Right lobe of liver (tissue), 6 donors: ENCODE data around the gene OR52A5. TPM values are rescaled to one million over a fixed set of nuclear protein-coding genes. Genes with fewer than 3 reads are reported as not detected.

ENCODE experiments used
- ATAC-seq, 4 donors: fragments of 200-7000 bp; cut with Tn5 transposase; one replicate each; pipeline ENCODE4 v1.9.1; 2020; ENCODE audit warnings: mild to moderate bottlenecking in 4 of 4, moderate library complexity in 4 of 4
- DNase-seq, 3 donors: peaks; one replicate each; pipeline ENCODE4 v3.0.0-alpha.2; 2020
- H3K27ac ChIP-seq, 3 donors: fragments of 200-600 bp; one replicate each; pipeline ENCODE4 v1.8.0; 2022
- H3K27me3 ChIP-seq, 2 donors: fragments of 200-600 bp; one replicate each; pipeline ENCODE4 v1.8.0; 2022
- H3K36me3 ChIP-seq, 4 donors: fragments of 200-600 bp; sonication (generic) in 1 of 4; one replicate each; pipeline versions ENCODE4 v1.5.1 to v1.8.0; 2017 to 2022; ENCODE audit warnings: control low read depth in 1 of 4
- H3K4me1 ChIP-seq, 4 donors: fragments of 200-600 bp; sonication (generic) in 1 of 4; one replicate each; pipeline versions ENCODE4 v1.5.1 to v1.8.0; 2017 to 2022; ENCODE audit warnings: control low read depth in 1 of 4
- H3K4me3 ChIP-seq, 3 donors: fragments of 200-600 bp; one replicate each; pipeline ENCODE4 v1.8.0; 2022
- H3K9me3 ChIP-seq, 4 donors: fragments of 200-600 bp; sonication (generic) in 1 of 4; one replicate each; pipeline versions ENCODE4 v1.5.1 to v1.8.0; 2017 to 2022; ENCODE audit warnings: control low read depth in 1 of 4
- CTCF ChIP-seq, 4 donors: fragments of 200-600 bp in 3 of 4; fragments of 450-650 bp in 1 of 4; IDR thresholded peaks; one replicate each; pipeline versions ENCODE4 v1.5.1 to v1.8.0; 2016 to 2022; ENCODE audit warnings: antibody characterized with exemption in 4 of 4, mild to moderate bottlenecking in 2 of 4
- POLR2A ChIP-seq: fragments of 450-650 bp; IDR thresholded peaks from one replicate; pipeline ENCODE4 v1.6.1; 2017; ENCODE audit warnings: antibody characterized with exemption, mild to moderate bottlenecking
- WGBS: methylation state at CpG from one replicate; pipeline ENCODE4 v1.1.6; 2018; ENCODE audit warnings: low coverage, low lambda C conversion rate; ENCODE audit not compliant: insufficient coverage; ENCODE audit errors: missing lambda C conversion rate; 5-methylcytosine and 5-hydroxymethylcytosine counted together
- intact Hi-C, 2 donors: fragments of 100-400 bp; cut with DNase I; formaldehyde crosslinking; loops; one replicate each; pipeline versions ENCODE4 v1.11.2 to v1.14.1; 2022
- total RNA-seq, 6 experiments: library from RNA; depleted of rRNA in 2 of 6; stranded (reverse); fragments of >200 nt in 2 of 6; fragmentation: NEBNext Ultra II Directional in 3 of 6; extraction: Animal tissue kit (Norgen Biotek cat#: 25700) in 3 of 6; gene quantifications; one replicate each; pipeline versions ENCODE4 v1.1.0 to v1.2.4, GENCODE V29; 2016 to 2023
- donor health status: DM: no; HTN: yes; CAD: no.
- donor health status: DM: no; HTN: no; CAD: no.
- donor health status: DM: no; HTN: no; CAD: no.
- donor health status: DM: no; HTN: yes; CAD: no.
- donor health status: DM: no; HTN: yes; CAD: no.

Gene OR52A5
- total RNA-seq, 6 experiments from 2014 or later = not detected

- WGBS = no CpG with 5 or more reads among the region's 1 CpG
- intact Hi-C loops = no loop called here
- ATAC-seq (no peak), DNase-seq (no peak)
- Histone ChIP-seq H3K9me3 (no peaks in the 10 kb centered on the region), H3K4me1 (no peaks in the 10 kb centered on the region), H3K27me3 (no peaks in the 10 kb centered on the region), H3K36me3 (no peaks in the 10 kb centered on the region), H3K4me3 (no peak overlapping the region), H3K27ac (no peak overlapping the region)
- TF ChIP-seq CTCF (IDR thresholded peaks at IDR 0.05) (no peak), POLR2A (no peak)
Observed at GRCh38 chr11:5137014-5137413, 1.1 kb downstream of the OR52A5 start.

GRCh38 chr11:5136261-5136660 is 1.9 kb downstream of the OR52A5 start:
- DNase-seq = no peak
- Histone ChIP-seq H3K4me1 (no peaks in the 10 kb centered on the region), H3K36me3 (no peaks in the 10 kb centered on the region), H3K9me3 (no peaks in the 10 kb centered on the region), H3K27ac (no peak overlapping the region), H3K27me3 (no peaks in the 10 kb centered on the region), H3K4me3 (no peak overlapping the region)
- intact Hi-C loops = no loop called here
- no peak for ATAC-seq
- TF ChIP-seq CTCF (IDR thresholded peaks at IDR 0.05) = no peak

- H3K9me3 ChIP-seq = no peaks in the 10 kb centered on the region
- no peak overlapping the region for H3K27ac ChIP-seq
- no peaks in the 10 kb centered on the region for H3K4me1 ChIP-seq
- intact Hi-C loops = no loop called here
- WGBS = 67% methylated on average over 8 of the region's 8 CpGs
- no peaks in the 10 kb centered on the region for H3K36me3 ChIP-seq
- H3K27me3 ChIP-seq = no peaks in the 10 kb centered on the region
- no peak for TF ChIP-seq CTCF (IDR thresholded peaks at IDR 0.05)
- TF ChIP-seq POLR2A = no peak
- no peak for DNase-seq
- ATAC-seq = no peak
- no peak overlapping the region for H3K4me3 ChIP-seq
Observed at GRCh38 chr11:5131584-5132335, 6.4 kb downstream of the OR52A5 start.

GRCh38 chr11:5129457-5129877 is 8.7 kb downstream of the OR52A5 start:
- Histone ChIP-seq H3K27me3 (no peaks in the 10 kb centered on the region), H3K9me3 (no peaks in the 10 kb centered on the region), H3K4me3 (no peak overlapping the region), H3K36me3 (no peaks in the 10 kb centered on the region), H3K27ac (no peak overlapping the region), H3K4me1 (no peaks in the 10 kb centered on the region)
- ATAC-seq (no peak), DNase-seq (no peak)
- WGBS = 49% methylated on average over 2 of the region's 2 CpGs
- intact Hi-C loops = no loop called here
- no peak for TF ChIP-seq POLR2A
- TF ChIP-seq CTCF (IDR thresholded peaks at IDR 0.05) = no peak
